Heart right ventricle (tissue), 16 donors: ENCODE measurements around the gene GAB1. TPM values are rescaled to one million over a fixed set of nuclear protein-coding genes. Genes with fewer than 3 reads are reported as not detected.

Experiments
- ATAC-seq, 8 donors: fragments of 200-7000 bp; cut with Tn5 transposase; one replicate each; pipeline ENCODE4 v1.9.1; 2020; ENCODE audit warnings: mild to moderate bottlenecking in 8 of 8, moderate library complexity in 8 of 8, moderate number of reproducible peaks in 1 of 8
- DNase-seq, 2 donors: peaks; one replicate each; pipeline ENCODE4 v3.0.0-alpha.2; 2020
- H3K27ac ChIP-seq, 10 donors: fragments of 200-600 bp; sonication (generic) in 2 of 10; one replicate each; pipeline versions ENCODE4 v1.5.0 to v1.8.0; 2020 to 2022; ENCODE audit warnings: mild to moderate bottlenecking in 3 of 10
- H3K27me3 ChIP-seq, 7 donors: fragments of 200-600 bp; one replicate each; pipeline ENCODE4 v1.8.0; 2021 to 2022; ENCODE audit warnings: mild to moderate bottlenecking in 2 of 7
- H3K36me3 ChIP-seq, 9 donors: fragments of 200-600 bp; sonication (generic) in 1 of 9; one replicate each; pipeline versions ENCODE4 v1.5.0 to v1.8.0; 2020 to 2022; ENCODE audit warnings: mild to moderate bottlenecking in 2 of 9
- H3K4me1 ChIP-seq, 9 donors: fragments of 200-600 bp; sonication (generic) in 1 of 9; one replicate each; pipeline versions ENCODE4 v1.5.0 to v1.8.0; 2020 to 2022; ENCODE audit warnings: mild to moderate bottlenecking in 4 of 9
- H3K4me3 ChIP-seq, 10 donors: fragments of 200-600 bp; sonication (generic) in 2 of 10; one replicate each; pipeline versions ENCODE4 v1.5.0 to v1.8.0; 2020 to 2022; ENCODE audit warnings: mild to moderate bottlenecking in 7 of 10, moderate library complexity in 2 of 10
- H3K9me3 ChIP-seq, 11 donors: fragments of 200-600 bp in 10 of 11; sonication (generic) in 2 of 11; one replicate each; pipeline versions ENCODE4 v1.5.0 to v1.8.0; 2013 to 2022; ENCODE audit warnings: mild to moderate bottlenecking in 2 of 11, control low read depth in 1 of 11, moderate library complexity in 1 of 11
- WGBS, 2 donors: extraction: QIAGEN DNeasy Blood & Tissue Kit; methylation state at CpG; one replicate each; pipeline ENCODE4 v1.1.7; 2013; ENCODE audit warnings: inconsistent platforms in 1 of 2; 5-methylcytosine and 5-hydroxymethylcytosine counted together
- intact Hi-C, 10 donors: fragments of 100-400 bp; cut with DNase I; formaldehyde crosslinking; loops; one replicate each; pipeline versions ENCODE4 v1.11.1 to v1.14.2; 2022
- polyA plus RNA-seq, 2 donors: library from polyadenylated mRNA; stranded (reverse); fragments of 200-250 nt; gene quantifications; one replicate each; pipeline ENCODE4 v1.2.3, GENCODE V29; 2013
- total RNA-seq, 10 donors: library from RNA; stranded (reverse); fragmentation: NEBNext Ultra II Directional in 3 of 10; extraction: Animal tissue kit (Norgen Biotek cat#: 25700) in 3 of 10; gene quantifications; one replicate each; pipeline versions ENCODE4 v1.2.1 to v1.2.4, GENCODE V29; 2021 to 2023
- TF ChIP-seq, protein P1 (sequence below), 9 donors: fragments of 200-600 bp; sonication (generic) in 2 of 9; IDR thresholded peaks; one replicate each; pipeline versions ENCODE4 v1.5.0 to v1.8.0; 2021 to 2022; ENCODE audit warnings: antibody characterized with exemption in 9 of 9, mild to moderate bottlenecking in 5 of 9, moderate library complexity in 1 of 9
- donor health status: Arrhythmogenic right ventricular cardiomyopathy.
- donor health status: ischemic (EF 13 %, LVEDD 7.1; RV severe dilation, severe dysfunction).
- donor health status: healthy with polysubstance abuse.
- donor health status: DM: no; HTN: yes; CAD: no.
- donor health status: DM: no; HTN: no; CAD: no.
- donor health status: ischemic (EF 25% LVEDD 6.9; RV normal size, moderate dysfunction).
- donor health status: ischemic (EF 25% LVEDD 5.7; RV mildly dilated, moderate dysfunction).
- donor health status: healthy.
- donor health status: DM: yes; HTN: yes; CAD: no.
- donor health status: Ischemic cardiomyopathy.
- donor health status: ischemic (EF 35%, LVEDD 5.7; RV mildly dilated, moderate dysfunction).
- donor health status: nonischemic (EF 11% LVEDD 7.7; RV severe dilation, severe dysfunction).
- donor health status: DM: yes; HTN: yes; CAD: no.
- donor health status: PGD.
- donor health status: ischemic (EF 29% LVEDD 5.4; RV normal size, mild dysfunction).
- donor health status: nonischemic (EF 23%, LVEDD 6.1; RV moderate dilation, normal function).

Gene GAB1
- total and polyA plus RNA-seq, 12 donors, result 7.8 to 130 (median 95.3) TPM

- intact Hi-C loops, result loop anchor here in 2 of 10 donors (10.0 kb wide), 2 partner anchors 53 to 123 kb away; no protein-coding TSS in a partner anchor
- Histone ChIP-seq H3K36me3 (no peaks in the 10 kb centered on the region), H3K27me3 (no peaks in the 10 kb centered on the region), H3K27ac (peak overlapping the region in 9 of 10 donors; percentile 15 to 78 (median 50)), H3K9me3 (no peaks in the 10 kb centered on the region), H3K4me1 (peaks cover 30 to 100% (median 91%) of the 10 kb centered on the region in 9 donors), H3K4me3 (no peak overlapping the region)
- ATAC-seq (no peak), DNase-seq (no peak)
- TF ChIP-seq, protein P1, sequence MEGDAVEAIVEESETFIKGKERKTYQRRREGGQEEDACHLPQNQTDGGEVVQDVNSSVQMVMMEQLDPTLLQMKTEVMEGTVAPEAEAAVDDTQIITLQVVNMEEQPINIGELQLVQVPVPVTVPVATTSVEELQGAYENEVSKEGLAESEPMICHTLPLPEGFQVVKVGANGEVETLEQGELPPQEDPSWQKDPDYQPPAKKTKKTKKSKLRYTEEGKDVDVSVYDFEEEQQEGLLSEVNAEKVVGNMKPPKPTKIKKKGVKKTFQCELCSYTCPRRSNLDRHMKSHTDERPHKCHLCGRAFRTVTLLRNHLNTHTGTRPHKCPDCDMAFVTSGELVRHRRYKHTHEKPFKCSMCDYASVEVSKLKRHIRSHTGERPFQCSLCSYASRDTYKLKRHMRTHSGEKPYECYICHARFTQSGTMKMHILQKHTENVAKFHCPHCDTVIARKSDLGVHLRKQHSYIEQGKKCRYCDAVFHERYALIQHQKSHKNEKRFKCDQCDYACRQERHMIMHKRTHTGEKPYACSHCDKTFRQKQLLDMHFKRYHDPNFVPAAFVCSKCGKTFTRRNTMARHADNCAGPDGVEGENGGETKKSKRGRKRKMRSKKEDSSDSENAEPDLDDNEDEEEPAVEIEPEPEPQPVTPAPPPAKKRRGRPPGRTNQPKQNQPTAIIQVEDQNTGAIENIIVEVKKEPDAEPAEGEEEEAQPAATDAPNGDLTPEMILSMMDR (IDR thresholded peaks at IDR 0.05), result no peak
- WGBS, 2 donors, result 18 to 22% methylated on average over 2 of the region's 2 CpGs
These were observed 71.2 kb downstream of the GAB1 start for GRCh38 chr4:143407888-143408287.

DNA sequence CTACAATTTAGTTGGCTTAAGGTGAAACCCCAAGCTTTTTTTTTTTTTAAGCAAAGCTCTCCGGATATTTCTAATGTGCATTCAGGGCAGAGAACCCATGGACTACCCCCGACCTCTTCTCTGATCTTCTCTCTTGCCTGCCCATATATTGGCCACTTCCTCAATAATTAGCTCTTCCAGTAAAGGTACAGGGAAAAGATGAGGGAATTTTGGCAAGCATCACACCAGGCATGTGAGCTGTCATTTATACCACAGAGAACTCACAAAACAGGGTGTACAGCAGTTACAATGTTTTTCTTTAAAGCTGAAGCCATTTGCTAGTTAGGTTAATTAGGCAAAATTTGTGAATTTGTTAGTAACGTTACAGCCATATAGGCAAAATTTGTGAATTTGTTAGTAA, 73.3 kb downstream of the GAB1 start:
- WGBS, 2 donors, result 87 to 88% methylated on average over 3 of the region's 3 CpGs
- intact Hi-C loops, result no loop called here
- TF ChIP-seq, protein P1 (IDR thresholded peaks at IDR 0.05), result no peak
- ATAC-seq (no peak), DNase-seq (no peak)
- Histone ChIP-seq H3K4me3 (no peak overlapping the region), H3K4me1 (peaks cover 24 to 100% (median 72%) of the 10 kb centered on the region in 9 donors), H3K27ac (peak overlapping the region in 3 of 10 donors; percentile 65 to 78 (median 71)), H3K27me3 (no peaks in the 10 kb centered on the region), H3K9me3 (no peaks in the 10 kb centered on the region), H3K36me3 (peaks cover 0 to 3% (median 0%) of the 10 kb centered on the region in 9 donors)

DNA sequence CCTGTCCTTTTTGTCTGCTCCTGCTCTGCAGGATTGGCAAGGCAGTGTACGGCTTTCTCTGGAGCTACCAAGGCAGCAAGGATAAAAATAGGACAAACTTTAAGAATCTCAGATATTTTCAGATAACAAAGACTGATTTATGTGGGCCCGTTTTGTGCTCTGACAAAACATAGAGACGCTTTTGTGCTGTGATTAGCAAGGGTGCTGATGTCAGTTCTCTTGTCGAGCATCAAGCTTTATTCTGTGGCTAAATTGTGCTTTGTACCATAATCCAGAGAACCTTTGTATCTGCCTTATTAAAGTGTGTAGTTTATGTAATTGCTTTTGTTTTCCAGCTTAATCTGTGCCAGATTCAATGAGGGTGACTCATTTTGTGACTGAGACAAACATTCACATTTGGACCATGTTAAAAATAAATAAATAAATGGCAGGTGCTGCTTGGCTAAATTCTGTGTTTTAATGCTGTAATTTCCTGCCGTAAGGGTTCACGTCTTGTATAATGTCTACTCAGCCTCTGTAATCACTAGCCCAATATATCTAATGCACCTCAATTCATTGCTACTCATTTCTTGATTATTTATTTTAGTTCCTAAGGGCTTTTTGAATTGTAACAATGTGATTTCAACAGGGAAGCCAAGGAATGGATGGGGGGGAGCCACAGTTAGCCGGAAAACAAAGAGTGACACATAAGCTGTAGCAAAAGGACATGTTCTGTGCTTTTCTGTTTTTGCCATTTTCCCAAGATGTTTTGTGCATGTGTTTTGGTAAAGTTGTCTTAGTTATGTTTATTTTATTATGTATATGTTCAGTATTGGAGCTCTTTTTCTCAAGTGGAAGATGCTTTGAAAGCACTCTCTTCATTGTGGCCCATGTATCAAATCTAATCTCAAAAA, 75.1 kb downstream of the GAB1 start:
- ATAC-seq (peak; percentile 31 to 76 (median 69)), DNase-seq (no peak)
- H3K4me1 ChIP-seq, result peaks cover 12 to 89% (median 54%) of the 10 kb centered on the region in 9 donors
- WGBS, 2 donors, result 13 to 14% methylated on average over 7 of the region's 7 CpGs
- peak overlapping the region in 6 of 10 donors; percentile 4 to 22 (median 12) for H3K4me3 ChIP-seq
- TF ChIP-seq, protein P1 (IDR thresholded peaks at IDR 0.05), result no peak
- no peaks in the 10 kb centered on the region for H3K27me3 ChIP-seq
- peaks cover 0 to 20% (median 10%) of the 10 kb centered on the region in 9 donors for H3K36me3 ChIP-seq
- peak overlapping the region; percentile 18 to 78 (median 62) for H3K27ac ChIP-seq
- intact Hi-C loops, result no loop called here
- H3K9me3 ChIP-seq, result no peaks in the 10 kb centered on the region

GRCh38 chr4:143412420-143412758, 75.7 kb downstream of the GAB1 start:
- TF ChIP-seq, protein P1 (IDR thresholded peaks at IDR 0.05), result no peak
- Histone ChIP-seq H3K27me3 (no peaks in the 10 kb centered on the region), H3K9me3 (no peaks in the 10 kb centered on the region), H3K4me3 (no peak overlapping the region), H3K27ac (peak overlapping the region in 8 of 10 donors; percentile 28 to 78 (median 64)), H3K36me3 (peaks cover 0 to 27% (median 13%) of the 10 kb centered on the region in 9 donors), H3K4me1 (peaks cover 12 to 84% (median 48%) of the 10 kb centered on the region in 9 donors)
- DNase-seq, result no peak
- 71 to 86% methylated on average over 3 of the region's 3 CpGs for WGBS, 2 donors
- ATAC-seq, result no peak
- intact Hi-C loops, result no loop called here
